Measurements from ENCODE around the gene LRBA.

GRCh38 chr4:150994721-150995120, 20.4 kb downstream of the LRBA start:
- TF ChIP-seq RREB1 (CRISPR knock-in tag; IDR thresholded peaks at IDR 0.05), result no peak
- no peak for TF ChIP-seq TAF1 (IDR thresholded peaks at IDR 0.05; ENCODE audit: control insufficient read depth, extremely low read depth, insufficient read depth, low read length, severe bottlenecking)
- no peak for TF ChIP-seq SP2 (IDR thresholded peaks at IDR 0.05; ENCODE audit: extremely low read depth, low read depth, low read length, poor library complexity, severe bottlenecking)
- TF ChIP-seq RNF2 (IDR thresholded peaks at IDR 0.05), result no peak
- no peak for TF ChIP-seq SP1 (CRISPR knock-in tag; IDR thresholded peaks at IDR 0.05)
- no peak for TF ChIP-seq ELF4 (CRISPR knock-in tag; IDR thresholded peaks at IDR 0.05)
- TF ChIP-seq ZBTB49 (CRISPR knock-in tag; IDR thresholded peaks at IDR 0.05; ENCODE audit: borderline replicate concordance), result no peak
- no peak for TF ChIP-seq POLR2AphosphoS5 (IDR thresholded peaks at IDR 0.05; ENCODE audit: control insufficient read depth, insufficient read depth, low read depth, low read length)
- TF ChIP-seq MAFK (IDR thresholded peaks at IDR 0.05; ENCODE audit: low read length), result no peak
- TF ChIP-seq PREB (CRISPR knock-in tag; IDR thresholded peaks at IDR 0.05), result no peak
- TF ChIP-seq CTCF (IDR thresholded peaks at IDR 0.05 in 2 of 3, conservative IDR thresholded peaks at IDR 0.05 in 1 of 3; ENCODE audit: insufficient read depth in 2 of 3, low read depth in 1 of 3, low read length in 3 of 3), result no peak

Measured in K562 (cell line).